ENCODE measurements around the gene CATSPER1. TPM values are rescaled to one million over a fixed set of nuclear protein-coding genes. Genes with fewer than 3 reads are reported as not detected.
"Not testable (repeated sequence)": the region's sequence is repeated elsewhere in the genome, so short reads cannot be mapped to it uniquely, and the experiment has no call there.

Gene CATSPER1
- total RNA-seq, 1 donor from 2014 or later = not detected

DNA sequence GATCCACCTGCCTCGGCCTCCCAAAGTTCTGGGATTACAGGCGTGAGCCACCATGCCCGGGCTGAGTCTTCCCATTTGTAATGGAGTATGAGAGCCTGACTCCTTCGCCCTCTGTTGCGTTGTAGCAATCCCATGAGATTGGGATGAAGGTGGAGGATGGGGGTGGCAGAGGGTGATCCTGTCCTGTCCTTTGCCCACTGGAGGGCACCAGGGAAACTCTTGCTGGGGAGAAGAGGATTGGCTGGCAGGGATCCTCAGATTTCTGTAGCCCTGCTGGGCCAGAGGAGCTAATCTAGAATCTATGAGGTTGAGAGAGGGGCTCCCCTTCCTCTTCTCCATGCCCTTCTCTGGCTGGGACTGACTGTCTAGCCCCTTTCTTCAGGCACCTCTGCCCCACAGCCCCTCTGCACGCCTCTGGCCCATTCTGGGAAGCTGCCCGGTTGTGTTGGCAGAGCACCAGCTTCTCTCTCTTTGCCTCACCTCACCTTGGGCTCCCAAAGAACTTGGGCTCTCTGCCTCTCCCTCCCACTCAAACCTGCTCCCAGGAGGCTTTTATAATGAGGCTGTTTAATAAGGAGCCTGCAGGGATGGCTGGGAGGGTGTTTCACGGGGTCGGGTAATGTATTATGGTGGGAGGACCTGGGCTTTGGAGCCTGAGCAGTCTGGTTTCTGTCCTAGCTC, 9.5 kb upstream of the CATSPER1 start:
- Histone ChIP-seq H3F3A (ENCODE audit: low read depth) (no peaks in the 10 kb centered on the region), H2AFZ (replicated peaks) (no peak overlapping the region), H3K4me1 (no peaks in the 10 kb centered on the region), H4K20me1 (ENCODE audit: low read depth) (no peaks in the 10 kb centered on the region), H3K27me3 (no peaks in the 10 kb centered on the region), H3K4me3 (no peak overlapping the region), H3K36me3 (no peaks in the 10 kb centered on the region), H3K9ac (no peak overlapping the region), H3K9me3 (ENCODE audit: low read depth) (no peaks in the 10 kb centered on the region), H3K79me2 (ENCODE audit: low read depth) (no peaks in the 10 kb centered on the region), H3K27ac (no peak overlapping the region), H3K4me2 (no peak overlapping the region)
- peaks cover 12% of the 10 kb centered on the region for H3K9me3 Mint-ChIP-seq
- no peak overlapping the region for H3K4me3 Mint-ChIP-seq
- no peaks in the 10 kb centered on the region for H3K4me1 Mint-ChIP-seq
- H3K36me3 Mint-ChIP-seq = no peaks in the 10 kb centered on the region
- TF ChIP-seq EZH2phosphoT487 (IDR thresholded peaks at IDR 0.05) (no peak), EZH2 (IDR thresholded peaks at IDR 0.05) (no peak)
- TF ChIP-seq, protein P1, sequence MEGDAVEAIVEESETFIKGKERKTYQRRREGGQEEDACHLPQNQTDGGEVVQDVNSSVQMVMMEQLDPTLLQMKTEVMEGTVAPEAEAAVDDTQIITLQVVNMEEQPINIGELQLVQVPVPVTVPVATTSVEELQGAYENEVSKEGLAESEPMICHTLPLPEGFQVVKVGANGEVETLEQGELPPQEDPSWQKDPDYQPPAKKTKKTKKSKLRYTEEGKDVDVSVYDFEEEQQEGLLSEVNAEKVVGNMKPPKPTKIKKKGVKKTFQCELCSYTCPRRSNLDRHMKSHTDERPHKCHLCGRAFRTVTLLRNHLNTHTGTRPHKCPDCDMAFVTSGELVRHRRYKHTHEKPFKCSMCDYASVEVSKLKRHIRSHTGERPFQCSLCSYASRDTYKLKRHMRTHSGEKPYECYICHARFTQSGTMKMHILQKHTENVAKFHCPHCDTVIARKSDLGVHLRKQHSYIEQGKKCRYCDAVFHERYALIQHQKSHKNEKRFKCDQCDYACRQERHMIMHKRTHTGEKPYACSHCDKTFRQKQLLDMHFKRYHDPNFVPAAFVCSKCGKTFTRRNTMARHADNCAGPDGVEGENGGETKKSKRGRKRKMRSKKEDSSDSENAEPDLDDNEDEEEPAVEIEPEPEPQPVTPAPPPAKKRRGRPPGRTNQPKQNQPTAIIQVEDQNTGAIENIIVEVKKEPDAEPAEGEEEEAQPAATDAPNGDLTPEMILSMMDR (IDR thresholded peaks at IDR 0.05) = no peak
- H3K27me3 Mint-ChIP-seq (ENCODE audit: insufficient read depth, low read depth) = peaks cover 7% of the 10 kb centered on the region
- no peak overlapping the region for H3K27ac Mint-ChIP-seq
- no peak for DNase-seq (ENCODE audit: low spot score)

DNA sequence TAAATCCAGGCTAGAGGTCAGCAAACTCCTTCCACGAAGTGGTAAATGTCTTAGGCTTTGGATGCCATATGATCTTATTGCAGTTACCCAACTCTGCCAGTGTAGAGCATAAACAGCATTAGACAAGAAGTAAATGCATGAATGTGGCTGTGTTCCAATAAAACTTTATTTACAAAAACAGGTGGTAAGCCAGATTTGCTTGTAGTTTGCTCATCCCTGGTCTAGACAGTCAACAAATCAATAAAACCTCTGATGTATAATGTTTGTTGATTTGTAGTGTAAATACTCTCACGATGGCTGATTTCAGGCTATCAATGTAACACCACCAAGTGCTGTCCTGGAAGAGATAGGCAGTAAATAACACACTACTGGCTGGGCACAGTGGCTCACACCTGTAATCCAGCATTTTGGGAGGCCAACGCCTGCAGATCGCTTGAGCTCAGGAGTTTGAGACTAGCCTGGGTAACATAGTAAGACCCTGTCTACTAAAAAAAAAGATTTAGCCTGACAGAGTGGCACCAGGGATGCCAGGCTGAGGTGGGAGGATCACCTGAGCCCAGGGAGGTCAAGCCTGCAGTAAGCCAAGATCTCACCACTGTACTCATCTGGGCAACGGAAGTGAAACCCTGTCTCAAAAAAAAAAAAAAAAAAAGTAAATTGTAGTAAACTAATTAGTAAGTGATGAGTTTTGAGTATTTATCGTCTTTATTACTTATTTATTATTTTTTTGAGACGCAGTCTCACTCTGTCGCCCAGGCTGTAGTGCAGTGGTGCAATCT, 6.9 kb upstream of the CATSPER1 start:
- no peak overlapping the region for H3K9ac ChIP-seq
- H3K4me1 ChIP-seq = no peaks in the 10 kb centered on the region
- no peak overlapping the region for H3K4me3 ChIP-seq
- no peak overlapping the region for H3K27ac ChIP-seq
- no peak overlapping the region for H2AFZ ChIP-seq (replicated peaks)
- H3K36me3 ChIP-seq = no peaks in the 10 kb centered on the region
- Mint-ChIP-seq H3K36me3 (no peaks in the 10 kb centered on the region), H3K4me3 (no peak overlapping the region), H3K9me3 (peaks cover 12% of the 10 kb centered on the region), H3K4me1 (no peaks in the 10 kb centered on the region), H3K27me3 (ENCODE audit: insufficient read depth, low read depth) (peaks cover 10% of the 10 kb centered on the region), H3K27ac (no peak overlapping the region)
- no peak for DNase-seq (ENCODE audit: low spot score)
- H3K79me2 ChIP-seq (ENCODE audit: low read depth) = no peaks in the 10 kb centered on the region
- no peaks in the 10 kb centered on the region for H3K27me3 ChIP-seq
- H3F3A ChIP-seq (ENCODE audit: low read depth) = no peaks in the 10 kb centered on the region
- TF ChIP-seq EZH2 (IDR thresholded peaks at IDR 0.05) (no peak), EZH2phosphoT487 (IDR thresholded peaks at IDR 0.05) (no peak)
- TF ChIP-seq, protein P1 (IDR thresholded peaks at IDR 0.05) = no peak
- H3K4me2 ChIP-seq = no peak overlapping the region
- no peaks in the 10 kb centered on the region for H4K20me1 ChIP-seq (ENCODE audit: low read depth)
- no peaks in the 10 kb centered on the region for H3K9me3 ChIP-seq (ENCODE audit: low read depth)

DNA sequence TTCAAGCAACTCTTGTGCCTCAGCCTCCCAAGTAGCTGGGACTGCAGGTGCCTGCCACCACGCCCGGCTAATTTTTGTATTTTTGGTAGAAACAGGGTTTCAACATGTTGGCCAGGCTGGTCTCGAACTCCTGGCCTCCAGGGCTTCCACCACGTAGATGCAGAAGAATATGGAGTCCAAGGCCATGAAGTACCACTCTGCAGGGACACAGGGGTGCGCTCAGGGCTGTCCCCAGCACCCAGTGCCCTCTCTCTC, 3.2 kb downstream of the CATSPER1 start:
- peaks cover 13% of the 10 kb centered on the region for H3K27me3 Mint-ChIP-seq (ENCODE audit: insufficient read depth, low read depth)
- H3K4me2 ChIP-seq; H3K36me3 ChIP-seq; H3F3A ChIP-seq (ENCODE audit: low read depth); DNase-seq (ENCODE audit: low spot score); H3K4me3 ChIP-seq; H3K27ac ChIP-seq; H3K79me2 ChIP-seq (ENCODE audit: low read depth); H3K4me1 ChIP-seq; H3K9me3 Mint-ChIP-seq; H3K9me3 ChIP-seq (ENCODE audit: low read depth); H3K4me1 Mint-ChIP-seq; H3K36me3 Mint-ChIP-seq; H4K20me1 ChIP-seq (ENCODE audit: low read depth); H3K27ac Mint-ChIP-seq; H2AFZ ChIP-seq (replicated peaks); H3K4me3 Mint-ChIP-seq; H3K9ac ChIP-seq: not testable (repeated sequence)
- H3K27me3 ChIP-seq = peaks cover 29% of the 10 kb centered on the region

All from neural progenitor cell (in vitro differentiated cells).